ENCODE measurements around the gene NDFIP2.

- TF ChIP-seq CTCF (IDR thresholded peaks at IDR 0.05), result no peak
- TF ChIP-seq POLR2A (IDR thresholded peaks at IDR 0.05), result no peak
Observed at GRCh38 chr13:79501538-79502232, 20.7 kb downstream of the NDFIP2 start.
